HCT116 (cell line): ENCODE results near the gene IZUMO4. TPM values are rescaled to one million over a fixed set of nuclear protein-coding genes. Genes with fewer than 3 reads are reported as not detected.

Experiments used
- ATAC-seq: fragments of 200-7000 bp; cut with Tn5 transposase; 2 replicates; pipeline ENCODE4 v1.9.1; 2020; ENCODE audit warnings: mild to moderate bottlenecking, moderate library complexity
- BruUV-seq: library from RNA; stranded (reverse); fragments of 400-500 nt; replicated peaks from 2 replicates; lab custom pipeline; 2021; lab: Mats Ljungman, UMichigan
- CTCF ChIA-PET: fragments of 300-600 bp; sonication (Branson Sonifier 250); formaldehyde crosslinking; loops from one replicate; lab custom pipeline; 2021; ENCODE audit warnings: antibody characterized with exemption; lab: Charles Lee
- POLR2A ChIA-PET: fragments of 300-600, 350-600 bp; sonication (Branson Sonifier 250); formaldehyde crosslinking; loops from one replicate; lab custom pipeline; 2021; ENCODE audit warnings: antibody characterized with exemption; lab: Charles Lee
- RAD21 ChIA-PET, 2 experiments: fragments of 300-600 bp; sonication (Branson Sonifier 250); formaldehyde crosslinking; loops; one replicate each; lab custom pipeline; 2023; ENCODE audit warnings: low total read pairs in 2 of 2; ENCODE audit not compliant: uncharacterized antibody in 2 of 2, unreplicated experiment in 2 of 2, low non-redundant PET in 1 of 2; lab: Charles Lee
- DNase-seq: peaks from one replicate; pipeline ENCODE4 v3.0.0-alpha.2; 2010; ENCODE audit warnings: low read depth, low spot score
- H2AFZ ChIP-seq: fragments of 200-600 bp; shearing (Covaris generic), sonication (generic); 2 replicates; pipeline ENCODE4 v1.6.1; 2017; ENCODE audit warnings: low read depth, mixed run types, mixed read lengths, antibody characterized with exemption, low read length; ENCODE audit not compliant: poor library complexity, severe bottlenecking
- H3K27ac ChIP-seq: 2 replicates; pipeline ENCODE4 v1.5.1; 2012; ENCODE audit warnings: low read depth, low read length
- H3K27me3 ChIP-seq: fragments of 200-600 bp; sonication (generic); 2 replicates; pipeline ENCODE4 v1.6.1; 2016; ENCODE audit warnings: mixed run types, low read length, mixed read lengths; ENCODE audit not compliant: insufficient read depth
- H3K36me3 ChIP-seq, 2 experiments: fragments of 200-500 bp in 1 of 2; fragments of 200-600 bp in 1 of 2; sonication (Bioruptor generic) in 1 of 2; sonication (generic) in 1 of 2; 2 replicates each; pipeline versions ENCODE4 v1.5.1 to v1.6.1; 2014 to 2016; ENCODE audit warnings: low read length in 2 of 2, inconsistent platforms in 1 of 2, mixed read lengths in 1 of 2, mixed run types in 1 of 2; ENCODE audit not compliant: insufficient read depth in 2 of 2, control insufficient read depth in 1 of 2
- H3K4me1 ChIP-seq, 2 experiments: fragments of 200-600 bp in 1 of 2; sonication (generic) in 1 of 2; 2 replicates each; pipeline versions ENCODE4 v1.5.1 to v1.6.1; 2012 to 2017; ENCODE audit warnings: low read length in 2 of 2, inconsistent platforms in 1 of 2, mild to moderate bottlenecking in 1 of 2, mixed read lengths in 1 of 2, mixed run types in 1 of 2, moderate library complexity in 1 of 2; ENCODE audit not compliant: insufficient read depth in 2 of 2, control insufficient read depth in 1 of 2
- H3K4me2 ChIP-seq: fragments of 200-600 bp; sonication (generic); 2 replicates; pipeline ENCODE4 v1.6.1; 2017; ENCODE audit warnings: mixed run types, low read length, mixed read lengths
- H3K4me3 ChIP-seq, 2 experiments: fragments of 200-600 bp in 1 of 2; sonication (generic) in 1 of 2; replicated peaks in 1 of 2; 2 replicates each; pipeline ENCODE4 v1.5.1; 2011 to 2016; ENCODE audit warnings: low read length in 2 of 2, control low read depth in 1 of 2, low read depth in 1 of 2, mild to moderate bottlenecking in 1 of 2, mixed read lengths in 1 of 2, mixed run types in 1 of 2
- H3K79me2 ChIP-seq: fragments of 200-600 bp; sonication (generic); 2 replicates; pipeline ENCODE4 v1.6.1; 2017; ENCODE audit warnings: mild to moderate bottlenecking, mixed run types, low read length, moderate library complexity, mixed read lengths; ENCODE audit not compliant: insufficient read depth
- H3K9ac ChIP-seq: fragments of 200-600 bp; sonication (generic); 2 replicates; pipeline ENCODE4 v1.6.1; 2016; ENCODE audit warnings: low read length, mixed read lengths
- H3K9me2 ChIP-seq: fragments of 200-600 bp; sonication (generic), shearing (Covaris generic); 2 replicates; pipeline ENCODE4 v1.6.1; 2017; ENCODE audit warnings: mixed run types, mild to moderate bottlenecking, moderate library complexity; ENCODE audit not compliant: insufficient read depth
- H3K9me3 ChIP-seq, 2 experiments: fragments of 200-500 bp in 1 of 2; fragments of 200-600 bp in 1 of 2; sonication (Bioruptor generic) in 1 of 2; sonication (generic) in 1 of 2; 2 replicates each; pipeline ENCODE4 v1.6.1; 2014 to 2017; ENCODE audit warnings: low read length in 2 of 2, mixed read lengths in 2 of 2, inconsistent platforms in 1 of 2, low read depth in 1 of 2, mild to moderate bottlenecking in 1 of 2, mixed run types in 1 of 2, moderate library complexity in 1 of 2; ENCODE audit not compliant: control insufficient read depth in 1 of 2, insufficient read depth in 1 of 2
- H4K20me1 ChIP-seq: fragments of 200-600 bp; sonication (generic), shearing (Covaris generic); 2 replicates; pipeline ENCODE4 v1.6.1; 2017; ENCODE audit warnings: mixed run types, mild to moderate bottlenecking, moderate library complexity; ENCODE audit not compliant: insufficient read depth
- CTCF ChIP-seq, 3 experiments: fragments of 200-600 bp in 1 of 3; sonication (generic) in 1 of 3; IDR thresholded peaks in 2 of 3; conservative IDR thresholded peaks in 1 of 3; 2 replicates each; pipeline ENCODE4 v1.5.1; 2012 to 2017; ENCODE audit warnings: low read depth in 2 of 3, low read length in 2 of 3, antibody characterized with exemption in 1 of 3, borderline replicate concordance in 1 of 3, control low read depth in 1 of 3, mild to moderate bottlenecking in 1 of 3, mixed read lengths in 1 of 3, mixed run types in 1 of 3, moderate library complexity in 1 of 3; ENCODE audit not compliant: insufficient read depth in 1 of 3
- EGR1 ChIP-seq: IDR thresholded peaks from 2 replicates; pipeline ENCODE4 v1.6.1; 2012; ENCODE audit warnings: low read depth
- EZH2 ChIP-seq: fragments of 200-600 bp; sonication (generic); IDR thresholded peaks from 2 replicates; pipeline ENCODE4 v1.6.1; 2017; ENCODE audit warnings: antibody characterized with exemption, mixed run types
- FOSL1 ChIP-seq: IDR thresholded peaks from 2 replicates; pipeline ENCODE4 v1.6.1; 2012; ENCODE audit warnings: low read depth
- RAD21 ChIP-seq: IDR thresholded peaks from 2 replicates; pipeline ENCODE4 v1.6.1; 2012; ENCODE audit warnings: low read depth, mild to moderate bottlenecking
- SRF ChIP-seq: IDR thresholded peaks from 2 replicates; pipeline ENCODE4 v1.6.1; 2012; ENCODE audit warnings: low read depth
- YY1 ChIP-seq: IDR thresholded peaks from 2 replicates; pipeline ENCODE4 v1.6.1; 2011; ENCODE audit warnings: low read length, low read depth, moderate library complexity, mild to moderate bottlenecking; ENCODE audit not compliant: insufficient replicate concordance; ENCODE audit errors: extremely low read depth
- ZFX ChIP-seq: fragments of 450-650 bp; IDR thresholded peaks from 2 replicates; pipeline ENCODE4 v1.6.1; 2017
- ZNF274 ChIP-seq: fragments of 200-500 bp; sonication (Bioruptor generic); IDR thresholded peaks from 2 replicates; pipeline ENCODE4 v1.6.1; 2014; ENCODE audit warnings: mild to moderate bottlenecking, low read depth, low read length, inconsistent platforms
- intact Hi-C: fragments of 100-400 bp; cut with micrococcal nuclease; formaldehyde crosslinking; loops from 2 replicates; pipeline ENCODE4 v1.10.0; 2022
- total RNA-seq: library from RNA; stranded (reverse); gene quantifications from one replicate; pipeline ENCODE4 v1.2.1, GENCODE V29; 2021; ENCODE audit not compliant: unreplicated experiment
- TF ChIP-seq, protein P1 (sequence below): IDR thresholded peaks from 2 replicates; pipeline ENCODE4 v1.6.1; 2011; ENCODE audit warnings: mild to moderate bottlenecking, low read length, moderate library complexity; ENCODE audit not compliant: insufficient replicate concordance; ENCODE audit errors: extremely low read depth

IZUMO4 gene
- total RNA-seq, 1 experiment from 2014 or later = 6.1 TPM

GRCh38 chr19:2058570-2059421 lies 37.9 kb upstream of the IZUMO4 start:
- Histone ChIP-seq H2AFZ (no peak overlapping the region), H3K4me1 (peaks cover 66 to 86% of the 10 kb centered on the region in 2 experiments), H3K27me3 (no peaks in the 10 kb centered on the region), H3K4me3 (peak overlapping the region; percentile 63 to 71), H3K27ac (peak overlapping the region; percentile 99), H3K9me2 (no peaks in the 10 kb centered on the region), H3K9ac (peak overlapping the region; percentile 82), H3K9me3 (no peaks in the 10 kb centered on the region), H3K36me3 (no peaks in the 10 kb centered on the region), H3K79me2 (no peaks in the 10 kb centered on the region), H3K4me2 (peak overlapping the region; percentile 95), H4K20me1 (no peaks in the 10 kb centered on the region)
- ChIA-PET RAD21 (interaction anchor here in 1 of 2 experiments (0.5 kb wide), 1 partner anchor 520 kb away, joined by 3 read pairs; no protein-coding TSS in a partner anchor), POLR2A (interaction anchor here (0.6 to 3.0 kb wide), 11 partner anchors 8 to 443 kb away, joined by 3 to 17 read pairs (median 5); partner anchors contain the start of gene MKNK2), CTCF (interaction anchor here (1.0 kb wide), 1 partner anchor 129 kb away, joined by 3 read pairs; no protein-coding TSS in a partner anchor)
- intact Hi-C loops = no loop called here
- no peak for TF ChIP-seq RAD21
- no peak for TF ChIP-seq YY1
- no peak for TF ChIP-seq EZH2
- TF ChIP-seq, protein P1, sequence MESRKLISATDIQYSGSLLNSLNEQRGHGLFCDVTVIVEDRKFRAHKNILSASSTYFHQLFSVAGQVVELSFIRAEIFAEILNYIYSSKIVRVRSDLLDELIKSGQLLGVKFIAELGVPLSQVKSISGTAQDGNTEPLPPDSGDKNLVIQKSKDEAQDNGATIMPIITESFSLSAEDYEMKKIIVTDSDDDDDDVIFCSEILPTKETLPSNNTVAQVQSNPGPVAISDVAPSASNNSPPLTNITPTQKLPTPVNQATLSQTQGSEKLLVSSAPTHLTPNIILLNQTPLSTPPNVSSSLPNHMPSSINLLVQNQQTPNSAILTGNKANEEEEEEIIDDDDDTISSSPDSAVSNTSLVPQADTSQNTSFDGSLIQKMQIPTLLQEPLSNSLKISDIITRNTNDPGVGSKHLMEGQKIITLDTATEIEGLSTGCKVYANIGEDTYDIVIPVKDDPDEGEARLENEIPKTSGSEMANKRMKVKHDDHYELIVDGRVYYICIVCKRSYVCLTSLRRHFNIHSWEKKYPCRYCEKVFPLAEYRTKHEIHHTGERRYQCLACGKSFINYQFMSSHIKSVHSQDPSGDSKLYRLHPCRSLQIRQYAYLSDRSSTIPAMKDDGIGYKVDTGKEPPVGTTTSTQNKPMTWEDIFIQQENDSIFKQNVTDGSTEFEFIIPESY = no peak
- TF ChIP-seq ZFX = no peak
- no peak for TF ChIP-seq EGR1
- no peak for TF ChIP-seq SRF
- TF ChIP-seq CTCF (IDR thresholded peaks at IDR 0.05 in 2 of 3, conservative IDR thresholded peaks at IDR 0.05 in 1 of 3; ENCODE audit: borderline replicate concordance in 1 of 3, insufficient read depth in 1 of 3, low read depth in 2 of 3, low read length in 2 of 3) = no peak
- TF ChIP-seq ZNF274 = no peak
- no peak for TF ChIP-seq FOSL1
- ATAC-seq = no peak
- no TSS peak for BruUV-seq
- DNase-seq = no peak
